ENCODE data around the gene TOPAZ1.

The TOPAZ1 gene

DNA sequence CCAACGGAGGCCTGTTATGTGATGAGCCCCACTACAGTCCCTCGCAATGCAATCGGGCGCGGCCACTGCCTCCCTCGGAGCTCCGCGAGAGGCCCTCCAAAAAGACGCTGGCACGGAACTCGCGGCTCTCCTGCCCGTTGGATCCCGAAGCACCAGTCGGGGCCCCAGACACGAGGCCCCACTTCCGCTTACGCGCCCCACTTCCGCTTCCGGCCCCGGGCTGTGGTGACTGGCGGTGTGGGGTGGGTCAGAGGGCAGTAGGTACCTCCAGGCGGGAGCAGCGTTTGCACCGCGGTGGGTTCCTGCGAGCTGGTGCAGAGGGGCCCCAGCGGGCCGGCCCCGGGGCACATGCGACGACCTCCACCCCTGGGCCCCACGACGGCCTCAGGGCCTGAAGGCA, at the start of gene TOPAZ1:
TSS of gene TOPAZ1 (plus strand) at position 181 of the 400 bp plus-strand sequence. CDS start at position 349, 168 bp downstream.
- H3K4me3 ChIP-seq (ENCODE audit: low read depth, low read length) = no peak within 1 kb of the TSS
- peaks cover 24% of the 10 kb centered on the region for H3K27me3 ChIP-seq (ENCODE audit: insufficient read depth, low read length)
- no peaks in the 10 kb centered on the region for H3K4me1 ChIP-seq (ENCODE audit: control insufficient read depth, insufficient read depth, low read length, unreplicated experiment)
- H3K27ac ChIP-seq (ENCODE audit: low read depth, low read length) = no peak within 1 kb of the TSS
- H3K36me3 ChIP-seq (ENCODE audit: insufficient read depth, low read length) = no peaks in the 10 kb centered on the region
- H3K79me2 ChIP-seq (ENCODE audit: control insufficient read depth, insufficient read depth, low read length, unreplicated experiment) = no peaks in the 10 kb centered on the region
- no peak within 1 kb of the TSS for H2AFZ ChIP-seq (ENCODE audit: low read length, unreplicated experiment)

DNA sequence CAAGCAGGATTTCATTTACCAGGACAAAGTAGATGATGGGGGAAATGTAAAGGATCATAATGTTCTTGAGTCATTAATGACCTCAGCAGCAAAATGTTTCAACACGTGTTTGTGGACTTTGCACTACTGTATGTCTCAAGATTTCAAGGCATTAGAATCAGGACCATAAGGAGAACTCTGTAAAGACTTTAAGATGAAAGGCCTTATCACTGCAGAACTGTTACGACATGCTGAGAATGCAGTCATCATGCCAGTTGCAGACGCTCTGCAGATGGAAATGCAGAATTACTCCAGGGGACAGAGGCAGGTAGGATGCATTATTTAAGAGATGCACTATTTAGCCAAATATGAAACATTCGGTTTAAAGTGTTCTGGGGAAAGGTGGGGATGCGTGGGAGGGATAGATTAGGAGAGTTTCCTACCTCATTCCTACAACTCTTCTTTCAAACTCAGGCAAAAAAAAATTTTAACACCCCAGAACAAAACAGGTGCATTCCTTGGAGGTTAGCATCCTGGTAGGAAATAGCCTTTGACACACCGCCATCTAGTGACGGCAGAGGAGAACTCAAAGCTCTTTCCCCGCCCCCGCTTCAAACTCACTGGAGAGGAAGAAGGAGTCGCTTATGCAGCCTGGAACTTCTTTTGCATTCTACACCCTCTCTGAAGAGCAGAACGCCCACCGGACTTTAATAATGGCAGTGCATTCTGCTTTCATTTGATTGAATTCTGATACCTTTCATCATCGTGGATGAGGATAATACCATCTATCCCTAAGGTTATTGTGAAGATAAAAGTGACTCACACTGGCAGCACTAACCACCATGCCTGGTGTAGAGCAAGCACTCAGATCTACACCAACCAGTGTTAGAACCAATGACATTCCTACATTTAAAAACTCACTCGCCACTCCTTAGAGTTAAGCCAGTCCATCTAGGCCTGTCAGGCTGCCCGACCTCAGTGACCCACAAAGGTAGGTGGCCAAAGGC, 43.1 kb upstream of the TOPAZ1 start:
- Histone ChIP-seq H2AFZ (ENCODE audit: low read length, unreplicated experiment) (peak overlapping the region; percentile 18), H3K79me2 (ENCODE audit: control insufficient read depth, insufficient read depth, low read length, unreplicated experiment) (no peaks in the 10 kb centered on the region), H3K36me3 (ENCODE audit: insufficient read depth, low read length) (no peaks in the 10 kb centered on the region), H3K4me3 (ENCODE audit: low read depth, low read length) (no peak overlapping the region; the same call in 1 of the 2 replicates), H3K27ac (ENCODE audit: low read depth, low read length) (no peak overlapping the region), H3K27me3 (ENCODE audit: insufficient read depth, low read length) (peaks cover 14% of the 10 kb centered on the region; the same call in 1 of the 2 replicates), H3K4me1 (ENCODE audit: control insufficient read depth, insufficient read depth, low read length, unreplicated experiment) (peaks cover 11% of the 10 kb centered on the region)

DNA sequence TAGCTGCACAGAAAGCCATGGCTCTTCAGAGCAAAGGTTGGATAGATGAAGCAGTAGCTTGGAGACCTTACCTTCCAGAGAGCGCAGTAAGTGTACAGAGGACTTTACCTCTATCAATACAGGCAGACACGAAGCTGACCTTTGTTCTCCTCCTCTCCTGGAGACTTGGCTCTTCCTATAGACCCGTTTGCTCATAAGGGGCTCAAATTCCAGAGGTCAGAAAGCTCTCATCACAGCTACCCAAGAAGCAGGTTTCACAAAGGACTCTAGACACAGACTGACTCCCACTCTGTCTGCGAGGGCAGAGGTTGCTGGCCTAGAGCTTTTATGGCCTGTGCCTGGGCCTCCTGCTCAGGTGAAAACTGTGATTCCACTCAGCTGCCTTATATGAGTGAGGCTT, 35.4 kb upstream of the TOPAZ1 start:
- no peaks in the 10 kb centered on the region for H3K36me3 ChIP-seq (ENCODE audit: insufficient read depth, low read length)
- peaks cover 52% of the 10 kb centered on the region for H3K27me3 ChIP-seq (ENCODE audit: insufficient read depth, low read length)
- no peak overlapping the region for H3K4me3 ChIP-seq (ENCODE audit: low read depth, low read length)
- H3K79me2 ChIP-seq (ENCODE audit: control insufficient read depth, insufficient read depth, low read length, unreplicated experiment) = no peaks in the 10 kb centered on the region
- peaks cover 9% of the 10 kb centered on the region for H3K4me1 ChIP-seq (ENCODE audit: control insufficient read depth, insufficient read depth, low read length, unreplicated experiment)
- H3K27ac ChIP-seq (ENCODE audit: low read depth, low read length) = no peak overlapping the region
- H2AFZ ChIP-seq (ENCODE audit: low read length, unreplicated experiment) = no peak overlapping the region

DNA sequence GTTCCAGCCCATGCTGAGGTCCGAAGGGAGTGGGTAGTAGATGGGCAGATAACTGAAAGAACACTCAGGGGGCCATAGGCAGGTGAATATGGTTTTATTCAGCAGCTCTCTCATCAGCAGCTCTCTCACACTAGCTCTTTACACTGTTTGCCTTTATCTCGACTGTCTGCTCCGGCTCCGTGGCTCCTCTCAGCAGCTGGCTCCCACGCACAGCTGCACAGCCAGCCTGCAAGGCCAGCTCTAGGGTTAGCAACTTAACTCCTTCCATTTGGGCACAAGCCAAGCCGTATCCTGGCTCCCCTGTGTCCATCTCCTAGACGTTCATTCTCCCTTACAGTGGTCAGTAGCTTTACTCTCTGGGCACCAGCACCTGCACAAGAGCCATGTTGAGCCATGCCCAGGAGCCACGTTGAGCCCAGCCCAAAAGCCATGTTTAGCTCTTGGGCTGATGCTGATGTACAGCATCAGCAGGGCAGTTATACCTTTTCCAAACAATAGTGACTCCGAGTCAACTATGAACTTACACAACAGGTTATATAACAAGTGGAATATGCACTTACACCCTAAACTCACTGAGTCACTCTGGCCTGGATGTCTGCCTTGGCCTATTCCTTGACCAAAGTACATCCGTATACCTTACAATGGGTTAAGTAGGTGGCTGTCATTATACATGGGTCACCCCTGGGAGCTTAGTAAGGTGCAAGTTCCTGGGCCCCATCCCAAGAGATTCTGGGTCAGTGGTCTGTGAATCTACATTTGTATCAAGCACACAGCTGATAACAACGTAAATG, 34.6 kb upstream of the TOPAZ1 start:
- Histone ChIP-seq H3K27me3 (ENCODE audit: insufficient read depth, low read length) (peaks cover 53% of the 10 kb centered on the region), H3K79me2 (ENCODE audit: control insufficient read depth, insufficient read depth, low read length, unreplicated experiment) (no peaks in the 10 kb centered on the region), H3K4me3 (ENCODE audit: low read depth, low read length) (no peak overlapping the region), H3K4me1 (ENCODE audit: control insufficient read depth, insufficient read depth, low read length, unreplicated experiment) (peaks cover 9% of the 10 kb centered on the region), H2AFZ (ENCODE audit: low read length, unreplicated experiment) (no peak overlapping the region), H3K27ac (ENCODE audit: low read depth, low read length) (no peak overlapping the region), H3K36me3 (ENCODE audit: insufficient read depth, low read length) (no peaks in the 10 kb centered on the region)

DNA sequence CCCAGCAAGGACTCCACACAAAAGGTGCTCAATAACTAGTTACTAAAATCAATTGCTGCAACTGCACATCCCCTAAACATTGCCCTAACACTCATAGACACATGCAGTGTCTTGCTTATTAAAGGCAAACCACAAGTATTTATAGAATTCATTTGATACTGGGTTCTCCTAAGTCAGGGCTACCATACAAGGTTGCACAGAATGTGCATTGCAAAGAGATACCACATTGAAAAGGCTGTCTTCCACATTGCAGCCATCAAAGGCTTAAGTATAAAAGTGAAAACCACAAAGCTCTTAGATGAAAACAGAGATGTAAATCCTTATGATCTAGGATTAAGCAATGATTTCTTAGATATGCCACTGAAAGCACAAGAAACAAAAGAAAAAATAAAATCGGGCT, 33.6 kb upstream of the TOPAZ1 start:
- Histone ChIP-seq H3K27me3 (ENCODE audit: insufficient read depth, low read length) (peaks cover 54% of the 10 kb centered on the region), H3K4me3 (ENCODE audit: low read depth, low read length) (no peak overlapping the region), H3K36me3 (ENCODE audit: insufficient read depth, low read length) (no peaks in the 10 kb centered on the region), H3K27ac (ENCODE audit: low read depth, low read length) (no peak overlapping the region), H3K79me2 (ENCODE audit: control insufficient read depth, insufficient read depth, low read length, unreplicated experiment) (no peaks in the 10 kb centered on the region), H2AFZ (ENCODE audit: low read length, unreplicated experiment) (no peak overlapping the region), H3K4me1 (ENCODE audit: control insufficient read depth, insufficient read depth, low read length, unreplicated experiment) (peaks cover 9% of the 10 kb centered on the region)

DNA sequence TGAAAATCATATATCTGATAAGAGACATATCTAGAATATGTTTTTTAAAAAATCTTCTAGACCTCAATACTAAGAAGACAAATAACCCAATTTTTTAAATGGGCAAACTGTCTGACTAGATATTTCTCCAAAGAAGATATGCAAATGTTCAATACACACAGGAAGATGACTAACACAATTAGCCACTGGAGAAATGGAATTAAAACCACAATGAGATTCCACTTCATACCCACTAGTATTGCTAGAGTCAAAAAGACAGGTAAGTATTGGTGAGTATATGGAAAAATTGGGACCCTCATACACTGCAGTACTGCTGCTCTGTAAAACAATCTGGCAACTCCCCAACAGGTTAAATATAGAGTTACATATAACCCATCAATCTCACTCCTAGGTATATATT, 33.1 kb upstream of the TOPAZ1 start:
- Histone ChIP-seq H3K27ac (ENCODE audit: low read depth, low read length) (no peak overlapping the region), H3K36me3 (ENCODE audit: insufficient read depth, low read length) (no peaks in the 10 kb centered on the region), H3K27me3 (ENCODE audit: insufficient read depth, low read length) (peaks cover 53% of the 10 kb centered on the region), H3K4me3 (ENCODE audit: low read depth, low read length) (no peak overlapping the region), H3K79me2 (ENCODE audit: control insufficient read depth, insufficient read depth, low read length, unreplicated experiment) (no peaks in the 10 kb centered on the region), H2AFZ (ENCODE audit: low read length, unreplicated experiment) (no peak overlapping the region), H3K4me1 (ENCODE audit: control insufficient read depth, insufficient read depth, low read length, unreplicated experiment) (peaks cover 9% of the 10 kb centered on the region)

DNA sequence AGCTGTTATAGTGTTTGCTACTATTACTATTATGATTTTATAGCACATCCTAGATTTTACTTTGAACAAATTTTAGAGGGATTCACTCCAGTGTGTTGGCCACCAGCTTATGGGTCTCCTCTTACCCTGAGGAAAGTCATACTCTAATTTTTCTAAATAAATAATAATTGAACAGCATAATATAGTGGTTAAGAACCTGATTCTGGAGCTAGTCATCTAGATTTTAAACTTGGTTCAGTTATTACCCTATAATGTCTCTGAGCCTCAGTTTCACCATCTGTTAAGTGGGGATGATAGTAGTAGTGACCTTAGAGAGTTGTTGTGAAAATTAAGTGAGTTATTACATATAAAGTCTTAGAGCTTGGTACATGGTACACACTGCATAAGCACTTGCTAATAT, 30.7 kb upstream of the TOPAZ1 start:
- Histone ChIP-seq H3K4me3 (ENCODE audit: low read depth, low read length) (no peak overlapping the region), H3K27ac (ENCODE audit: low read depth, low read length) (no peak overlapping the region), H3K27me3 (ENCODE audit: insufficient read depth, low read length) (peaks cover 47% of the 10 kb centered on the region), H3K79me2 (ENCODE audit: control insufficient read depth, insufficient read depth, low read length, unreplicated experiment) (no peaks in the 10 kb centered on the region), H3K4me1 (ENCODE audit: control insufficient read depth, insufficient read depth, low read length, unreplicated experiment) (peaks cover 9% of the 10 kb centered on the region), H3K36me3 (ENCODE audit: insufficient read depth, low read length) (no peaks in the 10 kb centered on the region), H2AFZ (ENCODE audit: low read length, unreplicated experiment) (no peak overlapping the region)

DNA sequence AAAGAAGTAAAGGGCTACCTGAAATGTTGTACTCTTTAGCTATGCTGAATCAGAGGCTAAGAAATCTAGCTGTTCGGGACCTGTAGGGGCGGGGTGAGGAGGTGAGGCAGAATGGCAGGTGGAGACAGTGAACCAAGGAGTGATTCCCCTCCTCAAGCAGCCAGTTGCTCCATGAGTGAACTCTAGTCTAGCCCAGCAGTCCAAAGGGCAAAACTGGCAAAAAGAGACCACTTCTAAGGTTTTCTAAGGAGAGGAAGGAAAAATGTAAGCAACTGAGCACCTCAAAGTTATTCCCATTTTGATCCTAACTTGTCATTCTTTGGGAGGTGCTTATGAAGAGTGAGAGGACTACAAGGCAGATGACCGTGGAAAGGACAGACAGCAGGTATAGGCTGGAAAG, 19.3 kb upstream of the TOPAZ1 start:
- no peak overlapping the region for H2AFZ ChIP-seq (ENCODE audit: low read length, unreplicated experiment)
- H3K4me3 ChIP-seq (ENCODE audit: low read depth, low read length) = no peak overlapping the region
- peaks cover 26% of the 10 kb centered on the region for H3K27me3 ChIP-seq (ENCODE audit: insufficient read depth, low read length)
- H3K36me3 ChIP-seq (ENCODE audit: insufficient read depth, low read length) = no peaks in the 10 kb centered on the region
- H3K79me2 ChIP-seq (ENCODE audit: control insufficient read depth, insufficient read depth, low read length, unreplicated experiment) = no peaks in the 10 kb centered on the region
- no peak overlapping the region for H3K27ac ChIP-seq (ENCODE audit: low read depth, low read length)
- H3K4me1 ChIP-seq (ENCODE audit: control insufficient read depth, insufficient read depth, low read length, unreplicated experiment) = peaks cover 15% of the 10 kb centered on the region

DNA sequence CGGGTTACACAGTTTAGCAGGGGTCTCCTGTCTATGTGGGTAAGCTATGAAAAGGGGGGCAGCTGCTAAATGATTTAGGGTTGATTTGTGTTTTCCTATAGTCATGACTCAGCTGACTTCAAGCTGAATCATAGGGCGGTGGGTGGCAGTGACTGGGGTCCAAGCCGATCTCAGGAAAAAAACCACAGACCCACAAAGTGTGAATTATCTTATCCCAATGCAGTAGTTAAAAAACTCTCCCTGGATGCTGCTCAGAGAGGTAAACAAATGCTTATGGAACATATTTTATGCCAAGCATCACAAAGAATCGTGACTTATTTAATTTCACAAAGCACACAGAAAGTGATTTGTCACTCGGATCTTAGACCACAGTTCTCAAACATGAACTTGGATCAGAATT, 18.4 kb upstream of the TOPAZ1 start:
- Histone ChIP-seq H3K79me2 (ENCODE audit: control insufficient read depth, insufficient read depth, low read length, unreplicated experiment) (no peaks in the 10 kb centered on the region), H2AFZ (ENCODE audit: low read length, unreplicated experiment) (no peak overlapping the region), H3K4me1 (ENCODE audit: control insufficient read depth, insufficient read depth, low read length, unreplicated experiment) (peaks cover 15% of the 10 kb centered on the region), H3K27ac (ENCODE audit: low read depth, low read length) (no peak overlapping the region), H3K36me3 (ENCODE audit: insufficient read depth, low read length) (no peaks in the 10 kb centered on the region), H3K4me3 (ENCODE audit: low read depth, low read length) (peak overlapping the region; percentile 40; the same call in 1 of the 2 replicates), H3K27me3 (ENCODE audit: insufficient read depth, low read length) (peaks cover 29% of the 10 kb centered on the region)

DNA sequence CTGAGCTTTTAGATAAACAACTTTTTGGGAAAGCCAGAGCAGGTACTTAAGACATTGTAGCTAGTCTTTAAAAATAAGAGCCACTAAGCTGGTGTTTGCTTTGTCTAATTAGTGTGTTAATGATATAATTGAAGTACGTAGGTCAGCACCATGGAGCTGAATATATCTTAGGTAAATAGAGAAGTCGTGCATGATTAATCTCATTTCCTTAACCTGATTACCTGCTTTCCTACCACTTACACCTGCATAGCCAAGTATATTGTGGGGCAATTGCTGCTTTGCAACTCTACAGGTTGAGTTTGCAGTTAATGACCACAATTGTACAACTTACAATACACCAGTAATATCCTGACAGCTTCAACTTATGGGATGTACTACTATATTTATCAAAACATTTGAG, 17.6 kb upstream of the TOPAZ1 start:
- H2AFZ ChIP-seq (ENCODE audit: low read length, unreplicated experiment) = no peak overlapping the region
- peaks cover 26% of the 10 kb centered on the region for H3K27me3 ChIP-seq (ENCODE audit: insufficient read depth, low read length)
- peaks cover 15% of the 10 kb centered on the region for H3K4me1 ChIP-seq (ENCODE audit: control insufficient read depth, insufficient read depth, low read length, unreplicated experiment)
- no peaks in the 10 kb centered on the region for H3K79me2 ChIP-seq (ENCODE audit: control insufficient read depth, insufficient read depth, low read length, unreplicated experiment)
- no peak overlapping the region for H3K4me3 ChIP-seq (ENCODE audit: low read depth, low read length)
- no peaks in the 10 kb centered on the region for H3K36me3 ChIP-seq (ENCODE audit: insufficient read depth, low read length)
- H3K27ac ChIP-seq (ENCODE audit: low read depth, low read length) = no peak overlapping the region
